NOMO-1 treated with dmso at 0.1 percent for 144 hours (cell line): ENCODE data around the gene ELN.
A peak's percentile ranks its signal among the peaks of the same experiment; 100 is the strongest.

Experiments
- DNase-seq: peaks from one replicate; lab custom pipeline; 2025; ENCODE audit not compliant: unreplicated experiment; lab: John Stamatoyannopoulos, UW

Gene ELN

DNA sequence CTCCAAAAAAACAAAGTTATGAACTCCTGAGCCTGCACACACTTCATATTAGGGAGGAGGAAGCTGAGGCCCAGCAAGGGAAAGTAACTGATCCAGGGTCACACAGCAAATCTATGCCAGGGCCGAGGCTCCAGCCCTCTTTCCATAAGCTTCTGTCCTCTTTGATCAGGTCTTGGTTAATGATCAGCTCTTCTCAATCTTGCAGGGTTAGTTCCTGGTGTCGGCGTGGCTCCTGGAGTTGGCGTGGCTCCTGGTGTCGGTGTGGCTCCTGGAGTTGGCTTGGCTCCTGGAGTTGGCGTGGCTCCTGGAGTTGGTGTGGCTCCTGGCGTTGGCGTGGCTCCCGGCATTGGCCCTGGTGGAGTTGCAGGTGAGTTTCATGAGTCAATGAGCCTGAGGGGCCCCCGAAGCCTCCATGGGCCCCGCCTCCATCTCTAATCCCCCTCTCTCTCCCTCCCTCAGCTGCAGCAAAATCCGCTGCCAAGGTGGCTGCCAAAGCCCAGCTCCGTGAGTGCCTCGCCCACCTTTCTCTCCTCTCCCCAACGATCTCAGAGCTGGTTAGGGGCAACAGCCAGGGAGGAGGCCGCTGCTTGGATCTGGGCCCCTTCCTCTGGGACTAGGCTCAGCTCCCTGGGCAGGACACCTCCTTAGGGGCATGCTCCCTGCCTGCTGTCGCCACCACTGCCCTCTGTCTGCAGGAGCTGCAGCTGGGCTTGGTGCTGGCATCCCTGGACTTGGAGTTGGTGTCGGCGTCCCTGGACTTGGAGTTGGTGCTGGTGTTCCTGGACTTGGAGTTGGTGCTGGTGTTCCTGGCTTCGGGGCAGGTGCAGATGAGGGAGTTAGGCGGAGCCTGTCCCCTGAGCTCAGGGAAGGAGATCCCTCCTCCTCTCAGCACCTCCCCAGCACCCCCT lies 32.0 kb downstream of the ELN start:
- no peak for DNase-seq

DNA sequence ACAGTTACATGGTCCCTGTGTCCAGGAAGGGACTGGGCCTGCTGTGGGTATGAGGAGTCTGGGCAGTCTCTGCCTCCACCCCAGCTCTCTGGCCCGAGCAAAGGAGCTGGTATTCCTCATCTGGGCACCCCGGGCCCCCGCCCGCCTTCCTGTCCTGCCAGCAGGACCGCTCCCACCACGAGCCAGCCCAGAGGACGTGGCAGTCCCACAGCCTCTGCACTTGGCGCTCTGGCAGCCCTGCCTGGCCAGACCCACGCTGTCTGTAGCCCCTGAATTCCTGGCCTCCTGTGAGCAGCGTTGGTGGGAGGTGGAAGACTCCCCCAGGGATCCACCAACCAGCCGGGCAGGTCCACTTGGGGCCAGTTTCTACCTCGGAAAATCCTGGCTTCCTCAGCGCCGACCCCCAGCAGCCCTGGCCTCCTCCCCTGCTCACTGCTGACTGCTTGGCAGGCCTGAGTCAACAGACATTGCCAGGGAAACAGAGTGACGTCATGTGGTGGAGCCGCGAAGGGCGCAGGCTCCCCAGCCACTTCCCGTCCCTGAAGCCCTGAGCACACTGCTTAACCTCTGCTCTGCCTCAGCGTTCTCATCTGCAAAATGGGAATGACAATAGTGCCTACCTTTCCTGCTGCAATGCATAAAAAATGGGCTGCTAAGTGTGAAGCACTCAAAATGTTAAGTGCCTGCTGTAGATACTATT lies 34.0 kb downstream of the ELN start:
- DNase-seq = peak; percentile 93

DNA sequence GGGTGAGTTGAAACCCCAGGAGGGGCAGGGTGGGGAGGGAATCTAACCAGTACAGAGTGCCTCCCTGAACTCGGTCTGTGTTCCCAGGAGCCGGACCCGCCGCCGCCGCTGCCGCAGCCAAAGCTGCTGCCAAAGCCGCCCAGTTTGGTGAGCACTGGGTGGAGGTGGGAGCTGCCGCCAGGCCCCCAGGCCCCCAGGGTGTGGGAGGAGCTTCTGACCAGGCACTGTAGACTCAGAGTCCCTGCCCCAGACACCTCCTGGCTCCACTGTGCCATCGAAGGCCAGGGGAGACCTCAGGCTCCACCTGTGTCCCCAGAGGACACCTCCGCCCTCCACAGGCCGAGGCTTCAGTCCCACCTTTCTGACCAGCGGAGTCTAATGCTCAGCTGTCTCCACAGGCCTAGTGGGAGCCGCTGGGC lies 35.3 kb downstream of the ELN start:
- DNase-seq = no peak

DNA sequence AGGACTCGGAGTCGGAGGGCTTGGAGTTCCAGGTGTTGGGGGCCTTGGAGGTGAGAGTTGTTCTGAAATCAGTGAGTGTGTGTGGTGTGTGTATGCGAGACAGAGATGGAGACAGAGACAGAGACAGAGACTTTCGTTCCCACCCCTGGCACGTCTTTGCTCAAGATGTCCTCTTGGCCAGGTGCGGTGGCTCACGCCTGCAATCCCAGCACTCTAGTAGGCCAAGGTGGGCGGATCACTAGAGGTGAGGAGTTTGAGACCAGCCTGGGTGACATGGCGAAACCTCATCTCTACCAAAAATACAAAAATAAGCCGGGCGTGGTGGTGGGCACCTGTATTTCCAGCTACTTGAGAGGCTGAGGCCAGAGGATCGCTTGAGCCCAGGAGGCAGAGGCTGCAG lies 35.7 kb downstream of the ELN start:
- DNase-seq = no peak

GRCh38 chr7:74064696-74065095 lies 36.7 kb downstream of the ELN start:
- DNase-seq = no peak

DNA sequence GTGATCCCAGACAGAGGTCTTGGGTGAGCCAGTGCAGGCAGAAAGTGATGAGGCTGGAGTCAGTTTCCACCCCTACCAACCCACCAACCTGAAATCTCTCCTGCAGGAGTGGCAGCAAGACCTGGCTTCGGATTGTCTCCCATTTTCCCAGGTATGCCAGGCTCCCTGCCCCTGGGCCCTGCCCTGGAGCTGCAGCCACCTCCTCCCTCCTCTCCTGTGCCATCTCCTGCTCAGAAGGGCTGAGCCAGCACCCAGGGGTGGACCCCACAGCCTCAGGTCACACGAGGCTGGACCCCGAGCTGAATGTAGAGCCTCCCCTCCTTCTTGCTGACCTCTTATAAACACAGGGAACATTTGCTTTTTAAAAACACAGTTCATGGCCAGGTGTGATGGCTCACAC lies 38.7 kb downstream of the ELN start:
- DNase-seq = no peak

- no peak for DNase-seq
Measured at GRCh38 chr7:74068378-74069085, 40.6 kb downstream of the ELN start.

- no peak for DNase-seq
Measured at GRCh38 chr7:74069086-74069541, 41.1 kb downstream of the ELN start.

- no peak for DNase-seq
Measured at GRCh38 chr7:74069790-74070618, 42.0 kb downstream of the ELN start.

GRCh38 chr7:74070619-74070921 lies 42.6 kb downstream of the ELN start:
- DNase-seq = no peak

DNA sequence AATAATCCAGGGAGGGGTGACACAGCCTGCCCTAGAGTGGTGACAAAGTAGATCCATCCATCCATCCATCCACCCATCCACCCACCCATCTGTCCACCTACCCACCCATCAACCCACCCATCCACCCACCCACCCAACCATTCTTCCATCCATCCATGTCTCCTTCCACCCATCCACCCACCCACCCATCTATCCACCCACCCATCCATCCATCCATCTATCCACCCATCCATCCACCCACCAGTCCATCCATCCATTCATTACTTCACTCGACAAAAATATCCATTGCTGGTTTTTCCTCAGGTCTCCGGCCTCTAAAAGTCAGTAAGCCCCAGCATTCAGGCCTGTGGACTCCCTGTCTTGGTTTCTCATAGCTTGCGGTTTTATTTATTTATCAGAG lies 43.1 kb downstream of the ELN start:
- no peak for DNase-seq

- DNase-seq = no peak
Measured at GRCh38 chr7:74074770-74075169, 46.8 kb downstream of the ELN start.

DNA sequence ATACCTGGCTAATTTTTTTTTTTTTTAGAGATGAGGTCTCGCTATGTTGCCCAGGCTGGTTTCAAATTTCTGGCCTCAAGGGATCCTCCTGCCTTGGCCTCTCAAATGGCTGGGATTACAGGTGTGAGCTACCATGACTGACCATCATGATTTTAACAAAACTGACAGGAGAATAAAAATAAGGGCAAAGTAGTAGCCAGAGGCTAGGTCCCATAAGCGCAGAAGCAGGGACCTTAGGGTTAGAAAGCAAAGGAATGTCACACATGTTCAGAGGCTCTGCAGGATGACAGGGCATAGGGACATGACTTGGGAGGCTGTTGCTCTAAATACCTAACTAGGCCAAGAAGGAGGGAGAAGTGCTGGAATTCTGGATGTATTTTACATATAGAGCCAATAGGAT lies 50.5 kb downstream of the ELN start:
- DNase-seq = no peak

GRCh38 chr7:74082770-74083116 lies 54.8 kb downstream of the ELN start:
- no peak for DNase-seq

DNA sequence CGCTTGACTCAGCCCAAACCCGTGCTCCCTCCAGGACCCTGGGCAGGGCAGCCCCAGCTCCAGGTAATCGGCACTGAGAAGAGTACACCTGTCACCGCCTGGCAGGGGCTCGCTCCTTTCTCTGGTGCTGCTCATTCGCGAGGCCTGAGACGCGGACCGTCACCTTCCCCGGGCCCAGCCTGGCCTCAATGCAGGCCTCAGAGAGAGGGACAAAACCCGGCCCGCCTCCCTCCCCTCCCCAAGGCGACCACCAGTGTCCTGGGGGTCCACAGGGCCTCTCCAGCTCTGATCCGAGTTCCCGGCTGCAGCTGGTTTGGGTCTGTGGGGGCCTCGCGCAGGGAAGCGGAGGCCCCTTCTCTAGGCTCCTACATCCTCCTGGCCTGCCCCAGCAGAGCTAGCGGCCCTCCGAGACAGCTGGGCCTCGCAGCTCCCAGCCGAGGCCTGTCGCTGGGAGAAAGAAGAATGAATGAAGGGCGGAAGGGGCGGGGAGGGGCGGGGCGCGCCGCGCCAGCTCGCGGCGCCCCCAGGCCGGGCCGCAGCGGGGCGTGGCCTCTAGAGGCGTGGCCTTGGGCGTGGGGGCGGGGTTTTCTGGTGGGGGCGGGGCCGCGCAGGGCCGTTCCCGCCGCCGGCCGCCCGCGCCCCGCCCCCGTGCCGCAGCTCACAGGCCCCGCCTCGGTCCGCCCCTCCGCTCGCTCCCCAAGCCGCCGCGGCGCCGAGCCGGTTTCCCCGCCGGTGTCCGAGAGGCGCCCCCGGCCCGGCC lies 55.3 kb downstream of the ELN start, which contains the start of gene LIMK1:
Gene LIMK1, plus strand, starts transcription at position 688 of the 760 bp plus-strand sequence. CDS start 187 bp downstream, outside the sequence.
- peak; percentile 95 for DNase-seq

DNA sequence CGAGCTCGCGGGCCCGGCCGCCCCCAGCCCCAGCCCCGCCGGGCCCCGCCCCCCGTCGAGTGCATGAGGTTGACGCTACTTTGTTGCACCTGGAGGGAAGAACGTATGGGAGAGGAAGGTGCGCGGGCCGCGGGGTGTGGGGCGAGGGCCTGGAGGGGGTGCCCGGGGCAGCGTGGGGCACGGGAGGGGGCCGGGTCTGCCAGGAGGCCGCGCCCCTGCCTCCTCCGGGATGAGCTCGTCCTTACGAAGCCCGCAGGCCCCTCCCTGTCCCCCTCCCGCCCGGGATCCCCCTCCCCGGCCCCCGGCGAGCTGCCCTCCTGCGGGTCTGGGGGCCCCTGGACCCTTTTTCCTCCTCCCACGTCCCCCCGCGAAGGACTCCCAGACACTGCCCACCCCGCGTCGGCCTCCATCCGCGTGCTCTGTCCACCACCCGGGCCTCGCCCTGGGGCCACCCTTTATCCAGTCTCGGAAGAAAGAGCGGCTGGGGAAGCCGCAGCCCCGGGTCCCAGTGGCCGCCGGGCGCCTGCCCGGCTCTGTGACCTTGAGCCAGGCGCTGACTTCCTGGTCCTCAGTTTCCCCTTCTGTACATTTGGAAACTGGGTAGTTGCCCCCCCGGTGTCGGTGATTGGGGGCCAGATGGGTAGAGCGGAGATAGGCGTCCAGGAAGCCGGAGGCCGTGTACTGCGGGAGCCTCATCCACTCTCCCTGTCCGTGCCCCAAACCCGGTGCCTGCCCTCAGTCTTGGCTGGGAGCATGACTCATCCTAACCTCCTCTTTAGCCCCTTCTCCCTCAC lies 56.2 kb downstream of the ELN start:
- peak; percentile 71 for DNase-seq

DNA sequence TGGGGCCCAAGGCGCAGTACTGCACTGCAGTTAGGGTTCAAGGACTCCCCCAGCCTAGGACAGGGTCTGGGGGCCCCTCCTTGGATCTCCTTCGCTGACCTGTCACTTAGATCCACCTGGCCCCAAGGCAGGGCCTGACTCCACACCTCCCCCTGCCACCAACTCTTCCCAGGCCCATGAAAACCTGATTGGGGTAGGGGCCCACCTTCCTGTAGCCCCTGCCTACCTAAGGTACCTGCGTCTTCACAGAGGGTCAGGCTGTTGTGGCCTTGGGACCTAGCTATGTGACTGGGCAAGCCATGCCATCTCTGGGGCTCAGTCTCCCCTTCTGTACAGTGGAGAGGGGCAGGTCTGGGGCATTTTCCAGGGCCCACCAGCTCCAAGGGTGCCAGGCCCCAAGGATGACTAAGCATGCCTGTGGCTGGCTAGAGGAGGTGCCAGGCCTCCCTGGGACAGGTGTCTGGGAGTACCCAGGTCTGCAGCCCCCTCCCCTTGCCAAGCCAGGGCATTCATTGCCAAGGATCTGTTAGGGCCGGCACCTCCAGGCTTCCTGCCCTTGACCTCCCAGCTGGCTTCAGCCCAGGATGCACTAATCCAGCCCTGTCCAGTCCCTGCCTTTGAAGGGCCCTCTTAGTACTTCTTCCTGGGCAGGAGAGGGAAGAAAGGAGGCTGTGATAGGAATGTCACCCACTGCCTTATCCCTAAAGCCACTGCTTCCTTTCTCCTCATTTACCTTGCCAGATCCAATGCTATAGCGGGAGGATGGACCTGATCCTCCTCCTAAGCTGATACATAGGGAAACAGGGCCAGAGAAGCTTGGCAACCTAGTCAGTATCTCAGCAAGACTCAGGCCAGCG lies 57.0 kb downstream of the ELN start:
- no peak for DNase-seq

DNA sequence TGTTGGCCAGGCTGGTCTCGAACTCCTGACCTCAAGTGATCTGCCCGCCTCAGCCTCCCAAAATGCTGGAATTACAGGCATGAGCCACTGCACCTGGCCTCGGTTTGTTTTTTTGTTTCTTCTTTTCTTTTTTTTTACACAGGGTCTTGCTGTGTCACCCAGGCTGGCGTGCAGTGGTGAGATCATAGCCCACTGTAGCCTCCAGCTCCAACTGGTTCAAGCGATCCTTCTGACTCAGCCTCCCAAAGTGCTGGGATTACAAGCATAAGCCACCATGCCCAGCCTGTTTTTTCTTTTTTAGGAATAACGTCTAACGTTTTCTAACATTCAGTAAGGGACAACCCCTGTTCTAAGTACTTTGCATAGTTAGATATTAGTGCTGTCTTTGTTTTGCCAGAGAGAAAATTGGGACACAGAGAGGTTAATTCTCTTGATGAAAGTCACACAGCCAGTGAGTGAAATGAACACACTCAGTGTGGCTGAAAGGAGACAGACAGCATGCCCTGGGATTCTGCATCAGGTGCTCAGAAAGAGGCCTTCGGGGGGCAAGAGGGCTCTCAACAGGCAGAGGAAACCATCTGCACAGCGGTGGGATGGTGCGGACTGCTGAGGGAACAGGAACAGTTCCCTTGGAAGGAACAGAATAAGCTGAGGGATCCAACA lies 59.9 kb downstream of the ELN start:
- DNase-seq = no peak
